Ovary (tissue), 3 donors: Measurements from ENCODE around the gene CMIP.

Source experiments
- CTCF ChIP-seq, 3 donors: fragments of 450-650 bp in 2 of 3; fragments of 200-600 bp in 1 of 3; IDR thresholded peaks; one replicate each; pipeline versions ENCODE4 v1.5.1 to v1.8.0; 2016 to 2022; ENCODE audit warnings: antibody characterized with exemption in 3 of 3, mild to moderate bottlenecking in 1 of 3
- EP300 ChIP-seq: sonication (generic); formaldehyde crosslinking; IDR thresholded peaks from one replicate; pipeline ENCODE4 v1.6.1; 2017; ENCODE audit warnings: antibody characterized with exemption
- donor health status: DM: no; HTN: no; CAD: no.

GRCh38 chr16:81710044-81710443 lies 265.4 kb downstream of the CMIP start:
- TF ChIP-seq CTCF (IDR thresholded peaks at IDR 0.05) (no peak), EP300 (no peak)
